ENCODE measurements around the gene RANBP17.

DNA sequence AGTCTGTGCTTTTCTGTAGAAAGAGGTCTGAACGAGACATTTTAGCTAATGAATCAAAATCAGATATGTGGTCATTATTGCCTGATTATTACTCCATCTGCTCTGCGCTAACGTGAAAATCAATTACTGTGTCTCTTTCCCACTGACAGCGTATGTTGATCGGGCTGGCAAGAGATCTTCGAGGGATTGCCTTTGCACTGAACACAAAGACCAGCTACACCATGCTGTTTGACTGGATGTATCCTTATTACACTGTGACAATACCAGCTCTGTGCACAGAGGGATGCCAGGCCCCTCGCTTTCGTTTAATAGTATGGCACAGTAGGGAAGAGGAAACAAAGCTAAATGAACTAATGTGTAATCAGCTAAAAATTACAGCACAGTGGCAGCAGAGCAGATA is 343.6 kb downstream of the RANBP17 start:
- no peak for TF ChIP-seq CTCF (IDR thresholded peaks at IDR 0.05)
- no peak for TF ChIP-seq POLR2AphosphoS5 (IDR thresholded peaks at IDR 0.05)
- no peak for TF ChIP-seq POLR2A (IDR thresholded peaks at IDR 0.05)
- TF ChIP-seq EP300 (IDR thresholded peaks at IDR 0.05), result no peak
